K562 (cell line): ENCODE data around the gene CLDND2. TPM values are rescaled to one million over a fixed set of nuclear protein-coding genes. Genes with fewer than 3 reads are reported as not detected.
A peak's percentile ranks its signal among the peaks of the same experiment; 100 is the strongest.

Experiments
- GTF2A2 ChIP-seq: IDR thresholded peaks from 2 replicates; pipeline ENCODE4 v1.6.1; 2016; ENCODE audit warnings: mild to moderate bottlenecking, missing genetic modification characterization, missing compliant biosample characterization
- MGA ChIP-seq: fragments of 450-650 bp; IDR thresholded peaks from 2 replicates; pipeline ENCODE4 v1.6.1; 2016; ENCODE audit warnings: mild to moderate bottlenecking, moderate library complexity
- REST ChIP-seq, 2 experiments: fragments of 450-650 bp; formaldehyde crosslinking in 1 of 2; IDR thresholded peaks; 2 replicates each; pipeline versions ENCODE4 v1.4.0 to v1.6.1; 2014 to 2020; ENCODE audit warnings: mild to moderate bottlenecking in 2 of 2, borderline replicate concordance in 1 of 2, low read depth in 1 of 2
- polyA plus RNA-seq, 8 experiments: library from polyadenylated mRNA; depleted of rRNA in 4 of 8; stranded (reverse) in 5 of 8; unstranded in 3 of 8; fragments of >200 nt; fragmentation: Nextera tagmentation in 2 of 8; fragmentation: Illumina TruSeq in 1 of 8; extraction: Ambion mirVana in 2 of 8; extraction: Trizol in 1 of 8; gene quantifications; 2 replicates each; pipeline versions ENCODE4 v1.2.1 to v1.2.3, GENCODE V29; 2011 to 2014; ENCODE audit warnings: inconsistent platforms in 1 of 8, missing spikeins in 1 of 8
- total RNA-seq, 7 experiments: library from RNA; depleted of rRNA in 6 of 7; stranded (reverse); fragments of >200 nt in 6 of 7; fragmentation: Illumina TruSeq in 2 of 7; extraction: Trizol in 2 of 7; gene quantifications; 2 replicates each; pipeline versions ENCODE4 v1.2.1 to v1.2.3, GENCODE V29; 2011 to 2021; ENCODE audit warnings: low replicate concordance in 1 of 7

Gene CLDND2
- total and polyA plus RNA-seq, 9 of the 15 experiments (the other 6 are each of a cell fraction or from before 2014, with no cell fraction given): 0.45 to 4.0 (median 1.2) TPM; not detected in 3

- no peak for TF ChIP-seq REST (IDR thresholded peaks at IDR 0.05; ENCODE audit: borderline replicate concordance)
- no peak for TF ChIP-seq REST (CRISPR knock-in tag; IDR thresholded peaks at IDR 0.05; ENCODE audit: low read depth)
- no peak for TF ChIP-seq GTF2A2
- peak; percentile 58; the same call in 1 of the 2 replicates for TF ChIP-seq MGA
These were observed 2.8 kb downstream of the CLDND2 start, which contains the start of gene ETFB (continued) for GRCh38 chr19:51365965-51366388.
